Aorta (tissue), 5 donors: Measurements from ENCODE around the gene COLEC12. TPM values are rescaled to one million over a fixed set of nuclear protein-coding genes. Genes with fewer than 3 reads are reported as not detected.
"Not testable (repeated sequence)": the region's sequence is repeated elsewhere in the genome, so short reads cannot be mapped to it uniquely, and the experiment has no call there.

Experiments
- ATAC-seq: fragments of 200-7000 bp; cut with Tn5 transposase; one replicate; pipeline ENCODE4 v1.9.1; 2022; ENCODE audit warnings: moderate library complexity; ENCODE audit not compliant: low FRiP score
- DNase-seq, 2 donors: peaks; one replicate each; pipeline ENCODE4 v3.0.0-alpha.2; 2020
- H3K27ac ChIP-seq, 2 donors: one replicate each; pipeline ENCODE4 v1.5.1; 2013; ENCODE audit warnings: low read length in 2 of 2, mild to moderate bottlenecking in 2 of 2, moderate library complexity in 2 of 2, control low read depth in 1 of 2, inconsistent platforms in 1 of 2, low read depth in 1 of 2
- H3K27me3 ChIP-seq, 2 donors: one replicate each; pipeline ENCODE4 v1.6.1; 2013; ENCODE audit warnings: control low read depth in 1 of 2, low read length in 1 of 2, mild to moderate bottlenecking in 1 of 2, moderate library complexity in 1 of 2; ENCODE audit not compliant: insufficient read depth in 2 of 2, control insufficient read depth in 1 of 2
- H3K36me3 ChIP-seq, 2 donors: one replicate each; pipeline ENCODE4 v1.6.1; 2013; ENCODE audit warnings: control low read depth in 1 of 2, low read length in 1 of 2, mild to moderate bottlenecking in 1 of 2; ENCODE audit not compliant: insufficient read depth in 2 of 2, control insufficient read depth in 1 of 2
- H3K4me1 ChIP-seq, 2 donors: one replicate each; pipeline ENCODE4 v1.6.1; 2013; ENCODE audit warnings: low read length in 2 of 2, control low read depth in 1 of 2, mild to moderate bottlenecking in 1 of 2, moderate library complexity in 1 of 2; ENCODE audit not compliant: insufficient read depth in 2 of 2, control insufficient read depth in 1 of 2
- H3K4me3 ChIP-seq, 2 donors: one replicate each; pipeline ENCODE4 v1.5.1; 2013; ENCODE audit warnings: low read length in 2 of 2, control low read depth in 1 of 2, mild to moderate bottlenecking in 1 of 2
- H3K9me3 ChIP-seq: one replicate; pipeline ENCODE4 v1.6.1; 2013; ENCODE audit warnings: mild to moderate bottlenecking, low read length; ENCODE audit not compliant: control insufficient read depth
- WGBS, 2 donors: extraction: QIAGEN DNeasy Blood & Tissue Kit; methylation state at CpG; one replicate each; pipeline ENCODE4 v1.1.7; 2013; 5-methylcytosine and 5-hydroxymethylcytosine counted together
- intact Hi-C, 2 donors: fragments of 100-400 bp; cut with DNase I; formaldehyde crosslinking; loops; one replicate each; pipeline versions ENCODE4 v1.14.2 to v1.15.0; 2022
- polyA plus RNA-seq, 2 donors: library from polyadenylated mRNA; stranded (reverse); fragments of 200-250 nt; gene quantifications; one replicate each; pipeline ENCODE4 v1.2.3, GENCODE V29; 2013
- total RNA-seq, 2 donors: library from RNA; stranded (reverse); fragmentation: NEBNext Ultra II Directional; extraction: Animal tissue kit (Norgen Biotek cat#: 25700); gene quantifications; one replicate each; pipeline ENCODE4 v1.2.1, GENCODE V29; 2021
- donor health status: healthy with polysubstance abuse.
- donor health status: Bipolar disorder and iron deficiency.
- donor health status: DM: no; HTN: no; CAD: no.
- donor health status: DM: no; HTN: no; CAD: no.
- donor health status: DM: yes; HTN: yes; CAD: no.

COLEC12 gene
- total and polyA plus RNA-seq, 4 donors, result 2.4 to 46.1 (median 10.7) TPM

- Histone ChIP-seq H3K27ac (no peak overlapping the region), H3K4me1 (no peaks in the 10 kb centered on the region), H3K36me3 (no peaks in the 10 kb centered on the region), H3K9me3 (no peaks in the 10 kb centered on the region), H3K4me3 (no peak overlapping the region), H3K27me3 (no peaks in the 10 kb centered on the region)
- intact Hi-C loops, result no loop called here
- no peak for DNase-seq
- no peak for ATAC-seq
- 81 to 93% methylated on average over 6 of the region's 6 CpGs for WGBS, 2 donors
Measured at GRCh38 chr18:406677-407076, 93.8 kb downstream of the COLEC12 start.

GRCh38 chr18:405006-405405 is 95.5 kb downstream of the COLEC12 start:
- WGBS, 2 donors, result 91 to 94% methylated on average over 4 of the region's 4 CpGs
- ATAC-seq, result not testable (repeated sequence)

GRCh38 chr18:404061-404636 is 96.4 kb downstream of the COLEC12 start:
- DNase-seq, result no peak
- intact Hi-C loops, result no loop called here
- 87 to 90% methylated on average over 8 of the region's 8 CpGs for WGBS, 2 donors

More at GRCh38 chr18:405006-405405, 95.5 kb downstream of the COLEC12 start:
- H3K36me3 ChIP-seq, H3K4me1 ChIP-seq, H3K4me3 ChIP-seq, H3K27me3 ChIP-seq, H3K9me3 ChIP-seq, H3K27ac ChIP-seq, DNase-seq, intact Hi-C loops: not testable (repeated sequence)

GRCh38 chr18:402129-402528 is 98.4 kb downstream of the COLEC12 start:
- 95 to 97% methylated on average over 5 of the region's 5 CpGs for WGBS, 2 donors
- H3K27ac ChIP-seq, result no peak overlapping the region
- no peaks in the 10 kb centered on the region for H3K4me1 ChIP-seq
- H3K27me3 ChIP-seq, result no peaks in the 10 kb centered on the region
- no peaks in the 10 kb centered on the region for H3K9me3 ChIP-seq
- intact Hi-C loops, result no loop called here
- no peaks in the 10 kb centered on the region for H3K36me3 ChIP-seq
- H3K4me3 ChIP-seq, result no peak overlapping the region
- DNase-seq (no peak), ATAC-seq (no peak)

More at GRCh38 chr18:404061-404636, 96.4 kb downstream of the COLEC12 start:
- Histone ChIP-seq H3K9me3 (no peaks in the 10 kb centered on the region), H3K4me3 (no peak overlapping the region), H3K4me1 (no peaks in the 10 kb centered on the region), H3K27me3 (no peaks in the 10 kb centered on the region), H3K36me3 (no peaks in the 10 kb centered on the region), H3K27ac (no peak overlapping the region)
- no peak for ATAC-seq

- intact Hi-C loops, result no loop called here
- no peak for DNase-seq
- H3K36me3 ChIP-seq, result no peaks in the 10 kb centered on the region
- WGBS, 2 donors, result 96 to 99% methylated on average over 5 of the region's 5 CpGs
- no peak overlapping the region for H3K4me3 ChIP-seq
- no peak for ATAC-seq
- peaks cover 0 to 3% of the 10 kb centered on the region in 2 donors for H3K4me1 ChIP-seq
- no peaks in the 10 kb centered on the region for H3K9me3 ChIP-seq
- H3K27me3 ChIP-seq, result no peaks in the 10 kb centered on the region
- no peak overlapping the region for H3K27ac ChIP-seq
Measured at GRCh38 chr18:400456-400855, 100.0 kb downstream of the COLEC12 start.

DNA sequence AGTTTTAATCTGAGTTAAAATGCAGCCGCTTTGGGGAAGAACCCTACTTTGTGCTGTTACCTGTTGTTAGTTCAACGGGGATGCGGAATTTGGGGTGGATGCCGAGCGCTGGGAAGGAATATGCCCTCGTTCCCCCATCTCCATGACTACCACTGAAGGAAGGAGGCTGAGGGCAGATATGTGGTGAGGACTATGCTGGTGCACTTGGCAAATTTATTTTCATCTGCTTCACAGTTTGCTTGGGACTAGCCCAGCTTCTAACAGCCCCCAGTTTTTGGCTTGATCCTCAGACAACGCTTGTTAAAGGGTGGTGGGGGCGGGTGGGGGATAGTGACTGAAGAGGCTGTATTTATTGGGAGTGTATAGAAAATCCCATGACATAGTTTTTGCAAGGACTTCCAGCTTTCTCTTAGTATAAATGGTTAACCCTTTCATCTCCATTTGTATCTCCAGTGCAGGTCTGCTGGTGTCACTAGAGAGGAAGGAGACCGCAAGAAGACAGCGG is 100.8 kb downstream of the COLEC12 start:
- no peak overlapping the region for H3K4me3 ChIP-seq
- H3K36me3 ChIP-seq, result no peaks in the 10 kb centered on the region
- no peak for DNase-seq
- no peaks in the 10 kb centered on the region for H3K9me3 ChIP-seq
- H3K27me3 ChIP-seq, result no peaks in the 10 kb centered on the region
- H3K4me1 ChIP-seq, result peaks cover 0 to 3% of the 10 kb centered on the region in 2 donors
- ATAC-seq, result no peak
- no peak overlapping the region for H3K27ac ChIP-seq
- WGBS, 2 donors, result 86 to 87% methylated on average over 10 of the region's 10 CpGs
- intact Hi-C loops, result no loop called here

DNA sequence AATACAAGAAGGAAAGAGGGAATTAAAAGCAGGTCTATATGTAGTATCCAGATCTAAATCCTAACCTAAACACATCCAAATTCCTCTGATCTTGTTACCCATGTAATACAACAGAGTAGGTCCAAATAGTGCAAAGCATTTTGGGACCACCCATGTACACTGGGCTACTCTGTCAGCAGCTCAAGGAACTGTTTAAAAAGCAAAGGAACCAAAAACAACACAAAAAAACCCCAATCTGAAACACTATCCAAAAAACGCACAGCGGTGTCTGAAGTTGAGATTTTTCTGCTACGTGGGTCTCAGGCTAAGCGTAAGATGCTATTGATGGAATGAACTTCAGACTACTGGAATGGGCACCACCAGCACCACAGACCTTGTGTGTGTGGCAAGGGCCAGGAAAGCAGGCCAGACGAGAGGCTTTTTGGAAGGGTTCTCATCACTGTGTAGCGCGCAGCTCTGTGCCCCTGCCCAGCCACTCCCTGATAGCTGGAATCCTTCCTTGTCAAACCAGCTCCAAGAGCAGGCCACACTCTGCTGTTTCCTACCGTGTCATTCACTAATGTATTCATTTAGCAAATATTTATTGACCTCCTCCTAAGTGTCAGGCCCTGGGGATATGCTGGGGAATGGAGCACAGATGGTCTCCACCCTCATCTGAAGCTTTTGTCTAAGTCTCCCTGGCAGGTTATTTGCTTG is 101.4 kb downstream of the COLEC12 start:
- H3K27me3 ChIP-seq, result no peaks in the 10 kb centered on the region

DNA sequence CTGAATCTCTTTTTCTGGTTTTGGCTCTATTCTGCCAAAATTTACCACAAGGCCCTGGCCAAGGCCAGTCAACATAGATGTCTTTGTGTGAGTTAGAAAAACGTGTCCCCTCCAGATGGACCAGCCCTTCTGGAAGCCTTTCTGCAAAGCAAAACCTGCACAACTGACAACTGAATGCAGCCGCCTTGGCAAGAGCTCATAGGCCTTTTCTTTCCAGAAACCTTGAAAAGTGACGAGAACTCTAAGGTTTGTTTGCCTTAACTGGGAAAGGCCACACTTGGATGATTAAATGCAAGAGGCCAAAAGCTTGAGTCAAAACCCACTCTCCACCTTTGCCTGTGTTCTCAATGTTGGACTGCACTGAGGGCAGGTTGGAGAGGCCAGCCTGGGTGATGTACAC is 103.9 kb downstream of the COLEC12 start:
- no peak overlapping the region for H3K27ac ChIP-seq

More for the DNA sequence above, 101.4 kb downstream of the COLEC12 start:
- Histone ChIP-seq H3K9me3 (no peaks in the 10 kb centered on the region), H3K36me3 (no peaks in the 10 kb centered on the region), H3K4me1 (peaks cover 0 to 3% of the 10 kb centered on the region in 2 donors), H3K27ac (no peak overlapping the region), H3K4me3 (no peak overlapping the region)
- ATAC-seq (peak; percentile 8), DNase-seq (peak in 1 of 2 donors; percentile 60)
- 39 to 49% methylated on average over 8 of the region's 8 CpGs for whole genome bisulfite sequencing, 2 donors
- intact Hi-C loops, result no loop called here

GRCh38 chr18:396251-396555 is 104.3 kb downstream of the COLEC12 start:
- H3K4me3 ChIP-seq, result no peak overlapping the region
- intact Hi-C loops, result no loop called here
- no peaks in the 10 kb centered on the region for H3K9me3 ChIP-seq
- no peak for DNase-seq
- H3K27ac ChIP-seq, result no peak overlapping the region
- no peaks in the 10 kb centered on the region for H3K36me3 ChIP-seq
- ATAC-seq, result no peak
- H3K27me3 ChIP-seq, result no peaks in the 10 kb centered on the region
- H3K4me1 ChIP-seq, result peaks cover 0 to 3% of the 10 kb centered on the region in 2 donors
- WGBS, 2 donors, result 96 to 97% methylated on average over 1 of the region's 1 CpG

More for the DNA sequence above, 103.9 kb downstream of the COLEC12 start:
- no peak for DNase-seq
- H3K4me3 ChIP-seq, result no peak overlapping the region
- WGBS, 2 donors, result 91 to 93% methylated on average over 3 of the region's 3 CpGs
- peaks cover 0 to 3% of the 10 kb centered on the region in 2 donors for H3K4me1 ChIP-seq
- no peak for ATAC-seq
- H3K27me3 ChIP-seq, result no peaks in the 10 kb centered on the region
- intact Hi-C loops, result no loop called here
- H3K36me3 ChIP-seq, result no peaks in the 10 kb centered on the region
- no peaks in the 10 kb centered on the region for H3K9me3 ChIP-seq
